ENCODE results near the gene LEO1. TPM values are rescaled to one million over a fixed set of nuclear protein-coding genes. Genes with fewer than 3 reads are reported as not detected.

The LEO1 gene
- total and polyA plus RNA-seq, 12 donors = 6.6 to 44.6 (median 15.0) TPM

GRCh38 chr15:51932161-51932560, 39.4 kb downstream of the LEO1 start:
- Histone ChIP-seq H3K36me3 (replicated peaks in 1 of 2) (no peaks in the 10 kb centered on the region), H3K4me3 (no peak overlapping the region), H3K4me1 (replicated peaks in 1 of 2) (no peaks in the 10 kb centered on the region), H3K27ac (no peak overlapping the region), H3K27me3 (no peaks in the 10 kb centered on the region), H3K9me3 (replicated peaks in 1 of 3) (no peaks in the 10 kb centered on the region)
- 72 to 85% (median 77%) methylated on average over 1 of the region's 1 CpG for WGBS, 4 donors
- DNase-seq = no peak
- no peak for TF ChIP-seq POLR2A (IDR thresholded peaks at IDR 0.05)
- TF ChIP-seq CTCF (IDR thresholded peaks at IDR 0.05) = no peak
- intact Hi-C loops (cut with DNase I) = no loop called here

GRCh38 chr15:51931638-51932037, 39.9 kb downstream of the LEO1 start:
- TF ChIP-seq POLR2A (IDR thresholded peaks at IDR 0.05) = no peak
- no peak for TF ChIP-seq CTCF (IDR thresholded peaks at IDR 0.05)
- no peaks in the 10 kb centered on the region for H3K36me3 ChIP-seq (replicated peaks in 1 of 2)
- WGBS, 4 donors = 99% methylated on average over 4 of the region's 4 CpGs
- intact Hi-C loops (cut with DNase I) = no loop called here
- no peak for DNase-seq
- H3K4me1 ChIP-seq (replicated peaks in 1 of 2) = no peaks in the 10 kb centered on the region
- no peaks in the 10 kb centered on the region for H3K27me3 ChIP-seq
- H3K27ac ChIP-seq = no peak overlapping the region
- H3K4me3 ChIP-seq = no peak overlapping the region
- H3K9me3 ChIP-seq (replicated peaks in 1 of 3) = no peaks in the 10 kb centered on the region

GRCh38 chr15:51931016-51931415, 40.6 kb downstream of the LEO1 start:
- 96 to 100% (median 99%) methylated on average over 2 to 3 of the region's 3 CpGs for WGBS, 4 donors
- TF ChIP-seq POLR2A (IDR thresholded peaks at IDR 0.05) = no peak
- no peak for TF ChIP-seq CTCF (IDR thresholded peaks at IDR 0.05)

GRCh38 chr15:51926809-51927208, 44.8 kb downstream of the LEO1 start:
- TF ChIP-seq CTCF (IDR thresholded peaks at IDR 0.05) (no peak), POLR2A (IDR thresholded peaks at IDR 0.05) (no peak)
- WGBS, 4 donors = 96 to 98% (median 97%) methylated on average over 3 of the region's 3 CpGs
- Histone ChIP-seq H3K27me3 (no peaks in the 10 kb centered on the region), H3K27ac (no peak overlapping the region), H3K9me3 (replicated peaks in 1 of 3) (no peaks in the 10 kb centered on the region), H3K4me1 (replicated peaks in 1 of 2) (no peaks in the 10 kb centered on the region), H3K4me3 (no peak overlapping the region), H3K36me3 (replicated peaks in 1 of 2) (peaks cover 0 to 8% of the 10 kb centered on the region in 2 donors)
- no peak for DNase-seq
- intact Hi-C loops (cut with DNase I) = no loop called here

More at GRCh38 chr15:51931016-51931415, 40.6 kb downstream of the LEO1 start:
- H3K4me1 ChIP-seq (replicated peaks in 1 of 2) = no peaks in the 10 kb centered on the region
- H3K27me3 ChIP-seq = no peaks in the 10 kb centered on the region
- no peak for DNase-seq
- intact Hi-C loops (cut with DNase I) = no loop called here
- no peak overlapping the region for H3K4me3 ChIP-seq
- no peaks in the 10 kb centered on the region for H3K9me3 ChIP-seq (replicated peaks in 1 of 3)
- H3K27ac ChIP-seq = no peak overlapping the region
- H3K36me3 ChIP-seq (replicated peaks in 1 of 2) = no peaks in the 10 kb centered on the region

Data from adrenal gland (tissue), 12 donors.